ENCODE measurements around the gene OR10G6. TPM values are rescaled to one million over a fixed set of nuclear protein-coding genes. Genes with fewer than 3 reads are reported as not detected.
"Not testable (repeated sequence)": the region's sequence is repeated elsewhere in the genome, so short reads cannot be mapped to it uniquely, and the experiment has no call there.

OR10G6 gene
- total RNA-seq, 3 donors from 2014 or later, result not detected

DNA sequence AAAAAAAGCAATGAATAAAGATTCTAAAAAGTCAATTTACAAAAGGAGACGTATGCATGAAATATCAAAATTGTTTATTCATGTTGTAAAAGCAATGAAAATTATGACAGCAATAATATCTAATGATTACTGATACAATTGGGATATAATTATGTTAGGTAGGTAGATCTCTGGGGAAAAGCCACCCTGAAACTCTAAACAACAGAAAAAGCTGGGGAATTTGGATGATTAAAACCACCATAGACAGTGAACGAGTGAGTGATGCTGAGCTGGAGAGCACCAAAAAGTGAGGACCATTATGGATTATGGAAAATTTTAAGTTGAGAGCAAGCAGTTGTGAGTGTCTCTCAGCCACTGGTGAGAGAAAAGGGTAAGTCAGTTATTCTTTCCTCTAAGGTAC is 31.5 kb upstream of the OR10G6 start, which contains the start of gene OR10G8:
Gene OR10G8 (plus strand): TSS at position 301 of the 400 bp plus-strand sequence. CDS start 2,825 bp downstream, outside the sequence.
- no peak for TF ChIP-seq POLR2A (IDR thresholded peaks at IDR 0.05)
- no peak for TF ChIP-seq CTCF (IDR thresholded peaks at IDR 0.05)
- Histone ChIP-seq H3K9me3 (no peaks in the 10 kb centered on the region), H3K36me3 (no peaks in the 10 kb centered on the region), H3K4me1 (no peaks in the 10 kb centered on the region), H3K4me3 (no peak within 1 kb of the TSS), H3K27me3 (no peaks in the 10 kb centered on the region), H3K27ac (no peak within 1 kb of the TSS)
- no peak for DNase-seq (ENCODE audit: low spot score in 2 of 2)
- intact Hi-C loops (cut with DNase I; ENCODE audit: low total_unique reads), result no loop called here

GRCh38 chr11:124015837-124016236 is 20.9 kb upstream of the OR10G6 start:
- H3K9me3 ChIP-seq; H3K36me3 ChIP-seq; intact Hi-C loops (cut with DNase I; ENCODE audit: low total_unique reads); H3K27ac ChIP-seq; H3K4me3 ChIP-seq; H3K4me1 ChIP-seq; DNase-seq (ENCODE audit: low spot score in 2 of 2); H3K27me3 ChIP-seq: not testable (repeated sequence)

DNA sequence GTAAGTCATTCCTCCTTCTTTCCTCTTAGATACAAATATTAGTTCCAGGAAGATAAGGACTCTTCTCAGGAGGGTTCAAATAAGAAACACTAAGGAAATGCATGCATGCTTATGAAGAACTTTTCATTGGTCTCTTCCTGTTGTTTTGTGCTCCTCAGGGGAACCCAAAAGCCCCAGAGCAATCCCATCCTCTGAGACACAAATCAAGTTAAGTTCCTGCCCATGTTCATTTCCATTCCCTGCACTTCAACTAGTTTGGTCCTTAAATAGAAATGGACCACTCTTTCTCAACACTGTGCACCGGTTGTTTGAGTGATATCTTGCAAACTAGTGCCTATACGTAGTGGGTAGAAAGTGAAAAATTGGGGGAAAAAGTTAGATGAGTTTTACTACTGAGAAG is 17.7 kb upstream of the OR10G6 start, which contains the start of gene OR10G4:
Gene OR10G4 (plus strand): TSS at position 301 of the 400 bp plus-strand sequence. CDS start 2,578 bp downstream, outside the sequence.
- intact Hi-C loops (cut with DNase I; ENCODE audit: low total_unique reads), result no loop called here
- Histone ChIP-seq H3K9me3 (no peaks in the 10 kb centered on the region), H3K36me3 (no peaks in the 10 kb centered on the region), H3K4me1 (no peaks in the 10 kb centered on the region), H3K4me3 (no peak within 1 kb of the TSS), H3K27me3 (no peaks in the 10 kb centered on the region), H3K27ac (no peak within 1 kb of the TSS)
- DNase-seq (ENCODE audit: low spot score in 2 of 2), result no peak
- no peak for TF ChIP-seq POLR2AphosphoS5 (IDR thresholded peaks at IDR 0.05)
- no peak for TF ChIP-seq POLR2A (IDR thresholded peaks at IDR 0.05)
- no peak for TF ChIP-seq CTCF (IDR thresholded peaks at IDR 0.05)

DNA sequence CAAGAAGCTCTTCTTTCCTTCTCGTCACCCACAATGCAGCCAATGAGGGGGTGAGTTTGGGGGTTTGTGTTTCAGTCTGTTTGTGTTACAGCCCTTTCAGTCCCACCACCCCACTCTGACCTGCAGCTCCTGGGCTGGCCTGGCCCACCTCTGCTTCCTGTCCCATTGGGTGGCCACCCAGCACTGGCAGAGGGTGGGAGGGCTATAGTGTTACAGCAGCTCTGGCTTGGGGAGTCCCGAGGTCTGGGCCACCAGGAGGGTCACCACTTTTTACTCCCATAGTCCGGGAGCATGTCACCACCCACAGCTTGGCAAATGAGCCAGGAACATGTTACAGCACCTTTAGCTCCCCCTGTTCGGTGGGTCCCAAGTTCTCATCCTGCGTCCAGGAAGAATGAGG is 15.7 kb downstream of the OR10G6 start:
- no peak for DNase-seq (ENCODE audit: low spot score in 2 of 2)
- Histone ChIP-seq H3K36me3 (no peaks in the 10 kb centered on the region), H3K4me3 (no peak overlapping the region), H3K27me3 (no peaks in the 10 kb centered on the region), H3K4me1 (no peaks in the 10 kb centered on the region), H3K27ac (no peak overlapping the region), H3K9me3 (no peaks in the 10 kb centered on the region)
- no peak for TF ChIP-seq CTCF (IDR thresholded peaks at IDR 0.05)
- TF ChIP-seq POLR2A (IDR thresholded peaks at IDR 0.05), result no peak
- TF ChIP-seq POLR2AphosphoS5 (IDR thresholded peaks at IDR 0.05), result no peak
- intact Hi-C loops (cut with DNase I; ENCODE audit: low total_unique reads), result no loop called here

GRCh38 chr11:123977731-123978347 is 17.1 kb downstream of the OR10G6 start, which contains the start of gene OR10S1:
Gene OR10S1 (minus strand): TSS chr11:123977781. CDS start chr11:123977664, 117 bp downstream.
- no peak within 1 kb of the TSS for H3K4me3 ChIP-seq
- no peak within 1 kb of the TSS for H3K27ac ChIP-seq
- DNase-seq (ENCODE audit: low spot score in 2 of 2), result no peak
- no peaks in the 10 kb centered on the region for H3K36me3 ChIP-seq
- intact Hi-C loops (cut with DNase I; ENCODE audit: low total_unique reads), result no loop called here
- no peaks in the 10 kb centered on the region for H3K4me1 ChIP-seq
- no peaks in the 10 kb centered on the region for H3K27me3 ChIP-seq
- TF ChIP-seq POLR2A (IDR thresholded peaks at IDR 0.05) (no peak), CTCF (IDR thresholded peaks at IDR 0.05) (no peak), POLR2AphosphoS5 (IDR thresholded peaks at IDR 0.05) (no peak)
- H3K9me3 ChIP-seq, result no peaks in the 10 kb centered on the region
